ENCODE measurements around the gene NUB1.

Gene NUB1

DNA sequence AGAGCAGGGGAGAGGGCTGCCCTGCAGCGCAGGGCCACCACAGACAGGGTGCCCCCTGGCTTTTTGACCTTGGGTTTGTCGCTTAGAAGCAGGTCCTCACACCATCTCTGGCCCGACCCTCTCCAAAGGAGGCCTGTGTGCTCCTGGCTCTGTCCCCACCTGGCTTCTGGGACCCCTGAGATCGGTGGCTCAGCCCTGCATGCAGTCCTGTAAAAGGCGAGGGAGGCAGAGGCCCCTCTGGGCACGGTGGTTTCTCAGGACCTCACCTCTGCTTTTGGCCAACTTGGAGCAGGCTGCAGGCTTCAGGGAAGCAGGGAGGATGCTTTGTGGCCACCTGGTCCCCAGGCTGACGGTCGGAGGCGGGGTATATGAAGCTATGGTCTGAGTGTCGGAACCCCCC, 46.8 kb downstream of the NUB1 start:
- H3K4me3 ChIP-seq (ENCODE audit: low read depth, low read length), result no peak overlapping the region
- TF ChIP-seq, protein P1, sequence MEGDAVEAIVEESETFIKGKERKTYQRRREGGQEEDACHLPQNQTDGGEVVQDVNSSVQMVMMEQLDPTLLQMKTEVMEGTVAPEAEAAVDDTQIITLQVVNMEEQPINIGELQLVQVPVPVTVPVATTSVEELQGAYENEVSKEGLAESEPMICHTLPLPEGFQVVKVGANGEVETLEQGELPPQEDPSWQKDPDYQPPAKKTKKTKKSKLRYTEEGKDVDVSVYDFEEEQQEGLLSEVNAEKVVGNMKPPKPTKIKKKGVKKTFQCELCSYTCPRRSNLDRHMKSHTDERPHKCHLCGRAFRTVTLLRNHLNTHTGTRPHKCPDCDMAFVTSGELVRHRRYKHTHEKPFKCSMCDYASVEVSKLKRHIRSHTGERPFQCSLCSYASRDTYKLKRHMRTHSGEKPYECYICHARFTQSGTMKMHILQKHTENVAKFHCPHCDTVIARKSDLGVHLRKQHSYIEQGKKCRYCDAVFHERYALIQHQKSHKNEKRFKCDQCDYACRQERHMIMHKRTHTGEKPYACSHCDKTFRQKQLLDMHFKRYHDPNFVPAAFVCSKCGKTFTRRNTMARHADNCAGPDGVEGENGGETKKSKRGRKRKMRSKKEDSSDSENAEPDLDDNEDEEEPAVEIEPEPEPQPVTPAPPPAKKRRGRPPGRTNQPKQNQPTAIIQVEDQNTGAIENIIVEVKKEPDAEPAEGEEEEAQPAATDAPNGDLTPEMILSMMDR (IDR thresholded peaks at IDR 0.05; ENCODE audit: borderline replicate concordance, insufficient read depth, low read depth, low read length), result no peak

DNA sequence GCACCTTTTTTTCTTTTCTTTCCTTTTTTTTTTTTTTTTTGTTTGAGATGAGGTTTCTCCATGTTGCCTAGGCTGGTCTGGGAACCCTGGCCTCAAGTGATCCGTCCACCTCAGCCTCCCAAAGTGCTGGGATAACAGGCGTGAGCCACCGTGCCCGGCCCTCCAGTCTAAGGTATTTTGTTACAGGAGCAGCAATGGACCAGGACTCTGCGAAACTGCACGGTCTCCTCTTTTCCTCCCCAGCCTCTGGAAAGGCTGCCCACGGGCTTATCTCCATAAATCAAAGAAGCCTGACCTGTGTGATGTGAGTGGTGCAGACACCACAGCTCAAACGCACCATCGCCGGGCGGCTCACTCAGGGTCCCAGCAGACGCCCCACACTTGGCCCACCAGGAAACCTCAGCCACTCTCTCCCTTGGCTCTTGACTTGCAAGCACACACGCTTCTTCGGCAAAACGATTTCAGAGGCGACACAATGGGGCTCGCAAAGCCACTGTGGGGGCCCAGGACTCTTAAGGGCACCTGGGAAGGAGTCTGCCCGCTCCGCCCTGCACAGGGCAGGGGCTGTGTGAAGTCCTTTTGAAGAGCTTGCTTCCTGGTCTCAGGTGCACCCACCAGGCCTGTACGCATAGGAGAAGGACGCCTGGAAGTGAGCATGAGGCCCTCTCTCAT, 47.6 kb downstream of the NUB1 start:
- TF ChIP-seq, protein P1 (IDR thresholded peaks at IDR 0.05; ENCODE audit: borderline replicate concordance, insufficient read depth, low read depth, low read length), result no peak
- no peak overlapping the region for H3K4me3 ChIP-seq (ENCODE audit: low read depth, low read length)

DNA sequence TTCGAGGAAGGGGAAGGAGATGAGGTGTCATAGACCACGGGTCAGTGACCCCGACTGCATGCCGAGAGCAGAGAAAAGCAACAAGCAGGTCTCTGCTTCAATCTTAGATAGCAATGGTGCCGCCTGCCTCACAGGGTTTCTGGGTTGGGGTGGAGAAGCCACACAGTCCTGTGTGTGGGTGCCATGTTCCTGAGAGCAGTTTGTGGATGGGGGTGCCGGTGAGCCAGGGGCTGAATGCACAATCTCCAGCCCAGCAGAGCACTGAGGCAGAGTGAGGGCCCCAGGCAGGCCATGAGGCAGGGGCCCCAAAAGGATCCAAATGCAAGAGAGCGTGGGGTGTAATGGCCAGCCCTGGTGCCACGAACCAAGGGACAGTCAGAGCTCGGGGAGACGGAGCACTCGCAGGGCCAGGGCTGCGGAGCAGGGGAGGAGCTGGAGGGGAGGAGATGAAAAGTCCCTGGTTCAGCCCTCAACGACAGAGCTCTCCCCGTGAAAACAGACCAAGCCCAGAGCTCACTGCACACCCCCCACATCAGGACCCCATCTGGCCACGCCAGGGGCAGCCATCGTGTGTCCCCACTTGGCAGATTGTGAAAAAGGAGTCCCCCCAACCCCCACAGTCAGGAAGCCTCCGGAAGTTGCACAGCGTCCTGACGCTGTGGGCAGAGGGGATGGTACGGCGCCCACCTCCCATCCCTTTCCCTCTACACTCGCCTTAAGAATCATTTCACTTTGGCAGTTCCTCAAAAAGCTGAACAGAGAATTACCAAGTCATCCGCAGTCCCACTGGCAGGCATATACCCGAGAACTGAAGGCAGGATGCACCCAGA, 48.4 kb downstream of the NUB1 start:
- no peak overlapping the region for H3K4me3 ChIP-seq (ENCODE audit: low read depth, low read length)
- TF ChIP-seq, protein P1 (IDR thresholded peaks at IDR 0.05; ENCODE audit: borderline replicate concordance, insufficient read depth, low read depth, low read length), result no peak

DNA sequence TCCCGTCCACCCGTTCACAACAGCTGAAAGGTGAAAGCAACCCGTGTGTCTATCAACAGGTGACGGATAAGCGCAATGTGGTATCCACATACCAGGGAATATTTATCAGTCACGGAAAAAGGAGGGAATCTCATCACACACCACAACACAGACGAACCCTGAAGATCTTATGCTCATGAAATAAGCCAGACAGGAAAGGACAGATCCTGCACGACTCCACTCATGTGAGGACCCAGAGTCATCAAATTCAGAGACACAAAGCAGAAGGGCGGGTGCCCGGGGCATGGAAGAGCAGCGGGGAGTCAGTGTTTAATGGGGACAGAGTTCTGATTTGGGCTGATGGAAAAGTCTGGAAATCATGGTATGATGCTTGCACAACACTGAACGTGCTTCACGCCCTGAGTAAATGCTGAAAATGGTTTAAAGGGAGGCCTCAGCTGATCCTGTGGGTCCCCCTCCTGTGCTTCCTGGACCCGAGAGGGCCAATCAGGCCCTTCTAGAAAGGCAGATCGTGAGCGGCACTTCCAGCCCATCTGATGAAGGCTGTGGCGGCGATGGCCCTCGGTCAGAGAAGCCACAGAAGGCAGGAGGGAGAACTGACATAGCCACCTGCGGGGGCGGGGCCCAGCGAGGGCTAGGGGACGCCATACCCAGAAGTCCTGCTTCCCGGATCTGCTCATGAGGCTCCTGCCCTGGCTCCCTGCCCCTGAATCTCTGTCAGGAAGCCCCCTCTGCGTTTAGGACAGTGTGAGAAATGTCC, 49.2 kb downstream of the NUB1 start:
- TF ChIP-seq, protein P1 (IDR thresholded peaks at IDR 0.05; ENCODE audit: borderline replicate concordance, insufficient read depth, low read depth, low read length), result no peak
- no peak overlapping the region for H3K4me3 ChIP-seq (ENCODE audit: low read depth, low read length)

DNA sequence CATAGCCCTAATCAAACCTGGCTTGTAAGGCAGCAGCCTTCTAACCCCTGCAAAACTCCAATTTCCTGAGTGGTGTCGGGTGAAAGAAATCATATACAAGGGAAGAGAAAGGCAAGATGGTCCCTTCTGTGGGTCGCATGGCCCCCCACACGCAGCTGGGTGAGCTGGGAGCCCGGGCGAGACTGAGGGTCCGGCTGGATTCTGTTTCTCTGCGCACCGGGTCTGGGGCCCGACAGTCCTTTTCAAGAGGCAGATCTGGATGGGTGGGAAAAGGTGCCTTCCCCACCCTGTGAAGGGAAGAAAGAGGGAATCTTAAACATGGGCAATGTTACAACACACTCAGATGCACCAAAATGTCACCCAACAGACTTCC, 49.7 kb downstream of the NUB1 start:
- H3K4me3 ChIP-seq (ENCODE audit: low read depth, low read length), result no peak overlapping the region
- TF ChIP-seq, protein P1 (IDR thresholded peaks at IDR 0.05; ENCODE audit: borderline replicate concordance, insufficient read depth, low read depth, low read length), result no peak

DNA sequence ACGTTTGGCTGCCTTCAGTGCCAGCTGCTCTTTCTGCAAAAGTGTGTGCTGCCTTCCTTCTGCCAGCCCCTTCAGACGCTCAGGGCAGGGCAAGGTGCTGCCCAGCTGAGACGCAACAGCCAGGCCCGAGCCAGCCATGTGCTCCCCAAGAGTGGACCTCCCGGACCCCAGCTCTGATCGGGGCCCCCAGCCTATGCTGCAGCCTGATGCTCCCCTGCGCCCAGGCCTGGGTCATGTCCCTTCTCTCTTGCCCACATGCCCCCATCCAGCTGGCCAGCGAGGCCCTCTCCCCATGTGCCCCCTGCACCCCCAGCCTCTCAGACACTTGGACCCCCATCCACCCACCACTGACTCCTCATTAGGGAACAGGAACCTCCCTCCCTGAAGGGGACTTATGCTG, 50.4 kb downstream of the NUB1 start:
- H3K4me3 ChIP-seq (ENCODE audit: low read depth, low read length), result no peak overlapping the region
- TF ChIP-seq, protein P1 (IDR thresholded peaks at IDR 0.05; ENCODE audit: borderline replicate concordance, insufficient read depth, low read depth, low read length), result no peak
